ENCODE results near the gene PAK4. TPM values are rescaled to one million over a fixed set of nuclear protein-coding genes. Genes with fewer than 3 reads are reported as not detected.
"Not testable (repeated sequence)": the region's sequence is repeated elsewhere in the genome, so short reads cannot be mapped to it uniquely, and the experiment has no call there.

Gene PAK4
- total RNA-seq, 1 donor from 2014 or later: 27.5 TPM

- TF ChIP-seq CTCF (conservative IDR thresholded peaks at IDR 0.05; ENCODE audit: low read depth, low read length): no peak
- no peak overlapping the region for H3K4me3 ChIP-seq (ENCODE audit: low read depth, low read length)
- DNase-seq (ENCODE audit: low read depth): no peak
Measured at GRCh38 chr19:39138221-39139211, 12.9 kb downstream of the PAK4 start.

DNA sequence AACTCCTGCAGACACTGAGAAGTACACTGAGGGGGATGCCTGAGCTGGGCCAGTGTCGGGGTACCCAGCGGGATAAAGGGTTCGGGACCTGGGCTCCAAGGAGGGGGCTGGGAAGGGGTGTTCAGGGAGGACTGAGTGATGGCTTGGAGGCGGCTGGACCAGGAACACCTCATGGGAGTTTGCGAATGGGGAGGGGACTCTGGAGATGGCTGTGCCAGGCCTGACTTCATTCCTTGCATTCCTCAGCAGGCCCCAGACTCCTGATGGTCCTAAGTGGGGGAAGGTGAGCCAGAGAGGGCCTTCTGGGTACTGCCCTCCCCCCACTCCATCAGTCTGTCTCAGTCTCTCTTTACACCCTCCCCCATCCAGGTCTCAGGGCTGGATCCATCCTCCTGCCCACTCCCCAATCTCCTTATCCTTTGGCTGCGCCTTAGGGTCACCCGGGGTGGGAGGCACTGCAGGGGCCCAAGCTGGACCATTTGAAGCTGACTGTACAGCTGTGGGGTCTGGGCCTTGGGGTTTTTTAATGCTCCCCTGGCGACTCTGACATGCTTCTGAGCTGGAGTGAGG lies 13.8 kb downstream of the PAK4 start:
- TF ChIP-seq CTCF (conservative IDR thresholded peaks at IDR 0.05; ENCODE audit: low read depth, low read length): no peak
- no peak for DNase-seq (ENCODE audit: low read depth)
- no peak overlapping the region for H3K4me3 ChIP-seq (ENCODE audit: low read depth, low read length)

DNA sequence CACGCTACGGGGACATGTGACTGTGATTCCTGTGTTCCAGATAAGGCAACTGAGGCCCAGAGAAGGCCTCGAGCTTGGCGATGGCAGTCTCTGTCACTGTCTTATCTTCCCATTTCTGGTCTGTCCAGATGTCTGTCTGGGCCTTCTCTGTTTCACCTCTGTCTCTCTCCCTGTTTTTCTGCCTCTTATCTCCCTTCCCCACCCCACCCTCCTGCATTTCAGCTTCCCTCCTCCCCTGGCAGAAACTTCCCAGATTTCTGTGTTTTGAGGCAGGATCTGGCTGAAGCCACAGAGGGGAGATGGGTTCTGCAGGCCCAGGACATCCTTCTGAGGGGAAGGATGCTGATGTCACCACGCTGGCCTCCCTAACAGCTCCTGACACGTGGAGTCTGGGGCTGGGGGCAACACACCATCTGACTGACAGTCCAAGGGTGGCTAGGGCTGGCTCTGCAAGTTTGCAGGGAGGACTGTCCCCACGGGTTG lies 14.4 kb downstream of the PAK4 start:
- no peak for DNase-seq (ENCODE audit: low read depth)
- no peak for TF ChIP-seq CTCF (conservative IDR thresholded peaks at IDR 0.05; ENCODE audit: low read depth, low read length)
- no peak overlapping the region for H3K4me3 ChIP-seq (ENCODE audit: low read depth, low read length)

DNA sequence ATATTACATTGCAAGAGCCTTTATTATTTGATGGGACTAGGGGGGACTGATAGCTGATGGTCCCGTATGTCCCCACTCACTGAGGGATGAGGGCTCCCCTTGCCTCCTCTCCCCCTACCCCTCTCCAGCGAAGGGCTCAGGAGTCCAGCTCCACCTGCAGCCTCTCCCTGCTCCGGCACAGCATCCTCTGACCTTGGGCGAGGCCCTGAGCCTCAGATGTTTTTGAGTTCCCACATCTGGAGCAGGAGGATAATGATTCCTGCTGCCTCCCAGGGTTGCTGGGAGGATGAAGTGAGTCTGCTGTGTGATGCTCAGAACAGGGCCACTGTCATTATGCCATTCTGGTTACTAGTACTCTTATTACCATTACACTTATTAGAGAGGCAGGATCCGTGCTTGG lies 15.0 kb downstream of the PAK4 start:
- no peak overlapping the region for H3K4me3 ChIP-seq (ENCODE audit: low read depth, low read length)
- no peak for DNase-seq (ENCODE audit: low read depth)
- no peak for TF ChIP-seq CTCF (conservative IDR thresholded peaks at IDR 0.05; ENCODE audit: low read depth, low read length)

- no peak for TF ChIP-seq CTCF (conservative IDR thresholded peaks at IDR 0.05; ENCODE audit: low read depth, low read length)
- H3K4me3 ChIP-seq (ENCODE audit: low read depth, low read length): no peak overlapping the region
- DNase-seq (ENCODE audit: low read depth): no peak
Measured at GRCh38 chr19:39141929-39142328, 16.3 kb downstream of the PAK4 start.

GRCh38 chr19:39142630-39143029 lies 17.0 kb downstream of the PAK4 start:
- DNase-seq (ENCODE audit: low read depth): no peak
- no peak overlapping the region for H3K4me3 ChIP-seq (ENCODE audit: low read depth, low read length)
- no peak for TF ChIP-seq CTCF (conservative IDR thresholded peaks at IDR 0.05; ENCODE audit: low read depth, low read length)

- H3K4me3 ChIP-seq (ENCODE audit: low read depth, low read length); DNase-seq (ENCODE audit: low read depth): not testable (repeated sequence)
Measured at GRCh38 chr19:39143757-39144289, 18.2 kb downstream of the PAK4 start.

Measured in epithelial cell of proximal tubule (primary cell).